Gastrocnemius medialis (tissue), 4 donors: ENCODE measurements around the gene JAK3.

ENCODE experiments used
- CTCF ChIP-seq, 5 experiments: fragments of 450-650 bp in 3 of 5; fragments of 200-600 bp in 2 of 5; sonication (generic) in 2 of 5; IDR thresholded peaks in 4 of 5; conservative IDR thresholded peaks in 1 of 5; 1 replicate in 4 of 5; 2 replicates in 1 of 5; pipeline ENCODE4 v1.5.1; 2016 to 2019; ENCODE audit warnings: antibody characterized with exemption in 5 of 5, mild to moderate bottlenecking in 3 of 5, moderate library complexity in 3 of 5
- POLR2A ChIP-seq, 2 donors: fragments of 450-650 bp; IDR thresholded peaks; one replicate each; pipeline ENCODE4 v1.6.1; 2017; ENCODE audit warnings: antibody characterized with exemption in 2 of 2, mild to moderate bottlenecking in 2 of 2, moderate library complexity in 2 of 2

DNA sequence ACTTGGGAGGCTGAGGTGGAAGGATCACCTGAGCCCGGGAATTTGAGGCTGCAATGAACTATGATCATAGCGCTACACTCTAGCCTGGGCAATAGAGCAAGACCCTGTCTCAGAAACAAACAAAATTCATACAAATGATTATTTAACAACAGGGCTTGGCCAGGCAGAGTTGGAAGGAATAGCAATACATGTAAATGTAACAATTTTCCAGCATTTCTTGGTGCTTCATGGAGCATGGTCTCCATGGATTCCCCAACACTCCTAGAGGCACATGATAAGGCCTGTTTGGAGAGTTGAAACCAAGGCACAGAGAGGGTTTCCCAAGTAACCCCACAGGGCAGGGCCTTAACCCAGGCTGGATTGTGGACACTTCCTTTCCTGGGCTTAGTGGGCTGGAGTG is 36.7 kb downstream of the JAK3 start:
- TF ChIP-seq CTCF (IDR thresholded peaks at IDR 0.05 in 4 of 5, conservative IDR thresholded peaks at IDR 0.05 in 1 of 5) (no peak), POLR2A (IDR thresholded peaks at IDR 0.05) (no peak)
